ENCODE data around the gene ABHD17B. TPM values are rescaled to one million over a fixed set of nuclear protein-coding genes. Genes with fewer than 3 reads are reported as not detected.

Gene ABHD17B
- total RNA-seq, 2 donors from 2014 or later, result 20.6 to 33.6 TPM

DNA sequence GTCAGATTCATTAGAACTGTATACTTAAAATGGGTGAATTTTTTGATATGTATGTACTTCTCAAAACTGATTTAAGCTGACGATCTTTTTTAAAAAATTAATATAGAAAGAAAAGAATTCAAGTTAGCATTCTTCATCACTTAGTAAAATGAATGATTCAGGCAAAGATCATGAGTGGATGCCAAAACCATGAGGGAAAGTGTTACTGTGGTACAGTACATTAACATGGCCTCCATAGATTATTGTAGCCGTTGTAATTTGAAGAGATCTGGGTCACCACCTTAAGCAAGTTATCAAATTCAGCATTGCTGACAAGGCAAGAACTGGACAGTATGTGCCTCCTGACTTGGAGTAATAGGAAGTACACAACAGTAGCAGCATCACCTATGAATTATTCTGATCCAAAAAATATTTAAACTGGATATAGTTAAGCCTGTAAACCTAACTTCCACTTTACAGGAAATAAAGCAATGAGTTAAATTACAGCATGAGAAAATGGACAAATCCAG lies 30.1 kb upstream of the ABHD17B start:
- H3K4me1 ChIP-seq, result no peaks in the 10 kb centered on the region
- no peaks in the 10 kb centered on the region for H3K9me3 ChIP-seq
- no peaks in the 10 kb centered on the region for H3K36me3 ChIP-seq
- H3K27ac ChIP-seq, result no peak overlapping the region
- no peak overlapping the region for H3K9ac ChIP-seq (ENCODE audit: low read depth in 2 of 2, low read length in 2 of 2)
- DNase-seq, result no peak
- no peaks in the 10 kb centered on the region for H3K27me3 ChIP-seq
- no peak overlapping the region for H3K4me3 ChIP-seq
- intact Hi-C loops (cut with DNase I), result no loop called here
- TF ChIP-seq CTCF (IDR thresholded peaks at IDR 0.05), result no peak

- H3K4me3 ChIP-seq, result no peak overlapping the region
- H3K27me3 ChIP-seq, result no peaks in the 10 kb centered on the region
- no peaks in the 10 kb centered on the region for H3K4me1 ChIP-seq
- no peaks in the 10 kb centered on the region for H3K36me3 ChIP-seq
- no peaks in the 10 kb centered on the region for H3K9me3 ChIP-seq
- intact Hi-C loops (cut with DNase I), result no loop called here
- DNase-seq, result no peak
- no peak overlapping the region for H3K27ac ChIP-seq
- TF ChIP-seq CTCF (IDR thresholded peaks at IDR 0.05), result no peak
- no peak overlapping the region for H3K9ac ChIP-seq (ENCODE audit: low read depth in 2 of 2, low read length in 2 of 2)
Observed at GRCh38 chr9:71937898-71938297, 26.9 kb upstream of the ABHD17B start.

GRCh38 chr9:71937070-71937625 lies 26.2 kb upstream of the ABHD17B start:
- H3K9me3 ChIP-seq, result no peaks in the 10 kb centered on the region
- H3K27me3 ChIP-seq, result no peaks in the 10 kb centered on the region
- no peak overlapping the region for H3K9ac ChIP-seq (ENCODE audit: low read depth in 2 of 2, low read length in 2 of 2)
- DNase-seq, result no peak
- no peak overlapping the region for H3K27ac ChIP-seq
- H3K36me3 ChIP-seq, result no peaks in the 10 kb centered on the region
- H3K4me3 ChIP-seq, result no peak overlapping the region
- intact Hi-C loops (cut with DNase I), result no loop called here
- no peaks in the 10 kb centered on the region for H3K4me1 ChIP-seq
- TF ChIP-seq CTCF (IDR thresholded peaks at IDR 0.05), result no peak

DNA sequence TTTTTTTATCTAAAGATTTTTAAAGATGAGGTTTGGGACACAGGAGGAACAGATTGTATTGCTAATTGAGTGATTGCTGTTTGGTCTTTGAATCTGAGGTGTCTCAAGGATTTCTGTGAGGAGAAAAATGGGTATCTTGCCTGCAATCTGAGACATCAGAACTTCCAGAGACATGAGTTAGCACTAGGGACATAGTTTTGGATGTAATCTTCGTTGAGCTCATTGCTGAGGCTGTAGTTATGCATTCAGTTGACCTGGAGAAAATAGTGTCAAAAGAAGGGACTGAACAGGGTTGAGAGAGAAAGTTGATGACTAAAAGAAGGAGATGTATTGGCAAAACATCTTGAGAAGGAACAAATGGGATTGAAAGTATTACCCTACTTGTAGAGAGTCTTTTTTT lies 25.1 kb upstream of the ABHD17B start:
- Histone ChIP-seq H3K9ac (ENCODE audit: low read depth in 2 of 2, low read length in 2 of 2) (no peak overlapping the region), H3K9me3 (no peaks in the 10 kb centered on the region), H3K27me3 (no peaks in the 10 kb centered on the region), H3K4me3 (no peak overlapping the region), H3K4me1 (no peaks in the 10 kb centered on the region), H3K27ac (no peak overlapping the region), H3K36me3 (no peaks in the 10 kb centered on the region)
- no peak for DNase-seq
- intact Hi-C loops (cut with DNase I), result no loop called here
- TF ChIP-seq CTCF (IDR thresholded peaks at IDR 0.05), result no peak

- H3K4me3 ChIP-seq, result no peak overlapping the region
- no peak for DNase-seq
- H3K27me3 ChIP-seq, result no peaks in the 10 kb centered on the region
- H3K9me3 ChIP-seq, result no peaks in the 10 kb centered on the region
- intact Hi-C loops (cut with DNase I), result no loop called here
- H3K36me3 ChIP-seq, result no peaks in the 10 kb centered on the region
- no peaks in the 10 kb centered on the region for H3K4me1 ChIP-seq
- H3K27ac ChIP-seq, result no peak overlapping the region
- no peak overlapping the region for H3K9ac ChIP-seq (ENCODE audit: low read depth in 2 of 2, low read length in 2 of 2)
- TF ChIP-seq CTCF (IDR thresholded peaks at IDR 0.05), result no peak
Observed at GRCh38 chr9:71931166-71931565, 20.2 kb upstream of the ABHD17B start.
